DOHH2 (cell line): ENCODE results near the gene ADAM11.
"Not testable (repeated sequence)": the region's sequence is repeated elsewhere in the genome, so short reads cannot be mapped to it uniquely, and the experiment has no call there.

Experiments used
- H3F3A ChIP-seq: fragments of 200-600 bp; sonication (generic), shearing (Covaris generic); 2 replicates; pipeline ENCODE4 v1.6.0; 2016; ENCODE audit warnings: antibody characterized with exemption, mild to moderate bottlenecking; ENCODE audit not compliant: control insufficient read depth, insufficient read depth
- H3K27ac ChIP-seq: fragments of 200-600 bp; sonication (generic); 2 replicates; pipeline ENCODE4 v1.5.1; 2014; ENCODE audit warnings: low read depth, mild to moderate bottlenecking, low read length, moderate library complexity
- H3K27me3 ChIP-seq: fragments of 200-600 bp; sonication (generic); 2 replicates; pipeline ENCODE4 v1.6.1; 2014; ENCODE audit warnings: mild to moderate bottlenecking, low read length, mixed read lengths; ENCODE audit not compliant: control insufficient read depth
- H3K36me3 ChIP-seq: fragments of 200-600 bp; sonication (generic); 2 replicates; pipeline ENCODE4 v1.6.1; 2014; ENCODE audit warnings: mild to moderate bottlenecking, low read length, moderate library complexity, mixed read lengths; ENCODE audit not compliant: control insufficient read depth
- H3K4me1 ChIP-seq: fragments of 200-600 bp; sonication (generic); 2 replicates; pipeline ENCODE4 v1.6.1; 2014; ENCODE audit warnings: mild to moderate bottlenecking, low read length, mixed read lengths; ENCODE audit not compliant: control insufficient read depth
- H3K4me2 ChIP-seq: fragments of 200-600 bp; sonication (generic); 2 replicates; pipeline ENCODE4 v1.6.0; 2014; ENCODE audit warnings: mild to moderate bottlenecking, low read length, moderate library complexity
- H3K4me3 ChIP-seq: fragments of 200-600 bp; sonication (generic); 2 replicates; pipeline ENCODE4 v1.5.1; 2014; ENCODE audit warnings: mild to moderate bottlenecking, low read length, mixed read lengths
- H3K79me2 ChIP-seq: fragments of 200-600 bp; sonication (generic); 2 replicates; pipeline ENCODE4 v1.6.1; 2014; ENCODE audit warnings: mild to moderate bottlenecking, low read length, mixed read lengths; ENCODE audit not compliant: control insufficient read depth
- H3K9me2 ChIP-seq: fragments of 200-600 bp; sonication (generic); replicated peaks from 2 replicates; pipeline ENCODE4 v1.6.1; 2014; ENCODE audit warnings: mild to moderate bottlenecking, low read length, mixed read lengths; ENCODE audit not compliant: control insufficient read depth
- H3K9me3 ChIP-seq: fragments of 200-600 bp; sonication (generic); 2 replicates; pipeline ENCODE4 v1.6.1; 2014; ENCODE audit warnings: antibody characterized with exemption, low read length, mixed read lengths; ENCODE audit not compliant: control insufficient read depth, insufficient read depth
- H4K20me1 ChIP-seq: fragments of 200-600 bp; sonication (generic); 2 replicates; pipeline ENCODE4 v1.6.0; 2014; ENCODE audit warnings: low read depth, mild to moderate bottlenecking, antibody characterized with exemption, low read length, moderate library complexity; ENCODE audit not compliant: control insufficient read depth, insufficient read depth
- EZH2phosphoT487 ChIP-seq: fragments of 200-600 bp; sonication (generic); IDR thresholded peaks from 2 replicates; pipeline ENCODE4 v1.6.1; 2017; ENCODE audit warnings: borderline replicate concordance, mild to moderate bottlenecking, antibody characterized with exemption, low read length, moderate library complexity, mixed read lengths
- TF ChIP-seq, protein P1 (sequence below): fragments of 200-600 bp; sonication (generic); IDR thresholded peaks from one replicate; pipeline ENCODE4 v1.5.1; 2014; ENCODE audit warnings: antibody characterized with exemption, mild to moderate bottlenecking, low read depth, low read length; ENCODE audit not compliant: poor library complexity, severe bottlenecking

The ADAM11 gene

DNA sequence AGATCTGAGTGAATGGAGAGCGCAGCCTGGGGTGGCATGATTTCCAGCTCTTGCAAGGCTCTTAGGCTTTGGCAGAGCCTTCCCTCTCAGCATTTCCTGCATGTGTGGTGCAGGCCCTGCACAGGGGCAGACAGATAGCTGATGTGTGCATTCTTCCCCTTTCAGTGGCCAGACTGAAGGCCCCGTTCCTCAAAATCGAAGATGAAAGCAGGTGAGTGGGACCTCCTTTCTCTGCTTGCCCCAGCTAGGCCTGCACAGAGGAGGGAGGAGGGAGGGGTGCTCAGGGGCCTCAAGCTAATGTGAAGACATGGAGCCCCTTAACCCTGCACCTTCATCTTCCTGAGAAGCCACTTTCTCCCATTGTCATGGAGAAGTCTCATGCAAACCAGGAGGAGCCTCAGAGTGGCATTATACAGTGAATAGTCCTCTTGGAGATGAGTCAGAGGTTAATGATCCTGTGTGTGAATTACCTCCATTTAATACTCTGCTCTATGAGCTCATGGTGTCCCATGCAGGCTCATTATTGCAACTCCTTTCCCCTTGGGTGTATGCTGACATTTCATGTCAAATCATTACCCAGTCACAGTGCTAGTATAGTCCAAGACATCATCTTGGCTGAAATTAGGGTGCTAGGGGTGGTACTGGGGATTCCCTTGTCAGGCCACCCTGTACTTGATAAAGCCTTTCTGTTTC lies 20.4 kb upstream of the ADAM11 start:
- H3K4me3 ChIP-seq, result no peak overlapping the region
- H3K27ac ChIP-seq, result no peak overlapping the region
- H3K9me2 ChIP-seq, result no peaks in the 10 kb centered on the region
- H3K36me3 ChIP-seq, result peaks cover 27% of the 10 kb centered on the region
- H3K4me2 ChIP-seq, result no peak overlapping the region
- H3K27me3 ChIP-seq, result no peaks in the 10 kb centered on the region
- H4K20me1 ChIP-seq, result no peaks in the 10 kb centered on the region
- H3K79me2 ChIP-seq, result no peaks in the 10 kb centered on the region
- TF ChIP-seq EZH2phosphoT487, result no peak
- TF ChIP-seq, protein P1, sequence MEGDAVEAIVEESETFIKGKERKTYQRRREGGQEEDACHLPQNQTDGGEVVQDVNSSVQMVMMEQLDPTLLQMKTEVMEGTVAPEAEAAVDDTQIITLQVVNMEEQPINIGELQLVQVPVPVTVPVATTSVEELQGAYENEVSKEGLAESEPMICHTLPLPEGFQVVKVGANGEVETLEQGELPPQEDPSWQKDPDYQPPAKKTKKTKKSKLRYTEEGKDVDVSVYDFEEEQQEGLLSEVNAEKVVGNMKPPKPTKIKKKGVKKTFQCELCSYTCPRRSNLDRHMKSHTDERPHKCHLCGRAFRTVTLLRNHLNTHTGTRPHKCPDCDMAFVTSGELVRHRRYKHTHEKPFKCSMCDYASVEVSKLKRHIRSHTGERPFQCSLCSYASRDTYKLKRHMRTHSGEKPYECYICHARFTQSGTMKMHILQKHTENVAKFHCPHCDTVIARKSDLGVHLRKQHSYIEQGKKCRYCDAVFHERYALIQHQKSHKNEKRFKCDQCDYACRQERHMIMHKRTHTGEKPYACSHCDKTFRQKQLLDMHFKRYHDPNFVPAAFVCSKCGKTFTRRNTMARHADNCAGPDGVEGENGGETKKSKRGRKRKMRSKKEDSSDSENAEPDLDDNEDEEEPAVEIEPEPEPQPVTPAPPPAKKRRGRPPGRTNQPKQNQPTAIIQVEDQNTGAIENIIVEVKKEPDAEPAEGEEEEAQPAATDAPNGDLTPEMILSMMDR, result no peak
- H3F3A ChIP-seq, result no peaks in the 10 kb centered on the region
- no peaks in the 10 kb centered on the region for H3K4me1 ChIP-seq
- H3K9me3 ChIP-seq, result no peaks in the 10 kb centered on the region

DNA sequence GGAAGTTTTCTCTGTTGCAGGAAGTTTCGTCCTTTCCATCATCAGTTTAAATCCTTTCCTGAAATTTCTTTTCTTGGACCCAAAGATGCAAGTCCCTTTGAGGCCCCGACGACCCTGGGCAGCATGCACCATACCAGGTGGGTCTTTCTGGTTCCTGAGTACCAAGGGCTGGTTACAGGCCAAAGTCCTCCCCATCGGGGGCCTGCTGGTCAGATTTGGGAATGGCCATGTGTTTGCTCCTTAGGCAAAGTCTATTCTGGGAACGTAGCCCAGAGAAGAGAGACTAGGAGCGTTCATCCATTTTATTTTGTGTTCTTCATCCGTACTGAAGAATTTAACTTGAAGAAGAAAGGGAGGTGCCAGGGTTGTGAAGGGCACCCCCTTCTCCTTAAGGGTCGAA lies 17.5 kb upstream of the ADAM11 start:
- TF ChIP-seq EZH2phosphoT487, result no peak
- TF ChIP-seq, protein P1, result no peak
- Histone ChIP-seq H3K36me3 (peaks cover 15% of the 10 kb centered on the region), H3K27me3 (no peaks in the 10 kb centered on the region), H3K79me2 (no peaks in the 10 kb centered on the region), H3K27ac (no peak overlapping the region), H3K9me2 (no peaks in the 10 kb centered on the region), H4K20me1 (no peaks in the 10 kb centered on the region), H3F3A (no peaks in the 10 kb centered on the region), H3K9me3 (no peaks in the 10 kb centered on the region), H3K4me2 (no peak overlapping the region), H3K4me1 (no peaks in the 10 kb centered on the region), H3K4me3 (no peak overlapping the region)

DNA sequence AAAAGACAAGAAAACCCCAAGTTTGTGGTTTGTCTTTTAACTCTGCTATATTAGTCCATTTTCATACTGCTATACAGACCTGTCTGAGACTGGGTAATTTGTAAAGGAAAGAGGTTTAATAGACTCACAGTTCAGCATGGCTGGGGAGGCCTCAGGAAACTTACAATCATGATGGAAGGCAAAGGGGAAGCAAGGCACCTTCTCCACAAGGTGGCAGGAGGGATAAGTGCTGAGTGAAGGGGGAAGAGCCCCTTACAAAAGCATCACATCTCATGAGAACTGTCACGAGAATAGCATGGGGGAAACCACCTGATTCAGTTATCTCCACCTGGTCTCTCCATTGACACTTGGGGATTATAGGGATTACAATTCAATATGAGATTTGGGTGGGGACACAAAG lies 13.5 kb upstream of the ADAM11 start:
- no peaks in the 10 kb centered on the region for H3F3A ChIP-seq
- H3K79me2 ChIP-seq, result no peaks in the 10 kb centered on the region
- no peak overlapping the region for H3K4me2 ChIP-seq
- H3K9me3 ChIP-seq, result no peaks in the 10 kb centered on the region
- no peaks in the 10 kb centered on the region for H4K20me1 ChIP-seq
- H3K4me3 ChIP-seq, result no peak overlapping the region
- TF ChIP-seq, protein P1, result no peak
- TF ChIP-seq EZH2phosphoT487, result no peak
- H3K27ac ChIP-seq, result no peak overlapping the region
- no peaks in the 10 kb centered on the region for H3K4me1 ChIP-seq
- peaks cover 22% of the 10 kb centered on the region for H3K36me3 ChIP-seq
- H3K9me2 ChIP-seq, result no peaks in the 10 kb centered on the region
- no peaks in the 10 kb centered on the region for H3K27me3 ChIP-seq

DNA sequence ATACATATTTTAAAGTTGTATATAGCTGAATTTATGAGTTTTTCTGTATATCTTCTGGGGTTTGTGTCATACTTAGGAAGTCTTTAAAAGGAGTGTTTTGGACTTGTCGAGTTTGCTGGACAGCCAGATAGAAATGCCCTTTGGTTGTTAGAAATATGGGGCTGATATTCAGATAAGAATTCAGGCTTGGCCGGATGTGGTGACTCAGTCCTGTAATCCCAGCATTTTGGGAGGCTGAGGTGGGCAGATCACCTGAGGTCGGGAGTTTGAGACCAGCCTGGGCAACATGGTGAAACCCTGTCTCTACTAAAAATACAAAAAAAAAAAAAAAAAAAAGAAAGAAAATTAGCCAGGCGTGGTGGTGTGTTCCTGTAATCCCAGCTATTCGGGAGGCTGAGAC lies 13.1 kb upstream of the ADAM11 start:
- H3K9me3 ChIP-seq, result not testable (repeated sequence)

More for the DNA sequence above, 13.1 kb upstream of the ADAM11 start:
- H3K4me1 ChIP-seq, H4K20me1 ChIP-seq, H3K27ac ChIP-seq, H3K27me3 ChIP-seq, H3F3A ChIP-seq, H3K79me2 ChIP-seq, H3K4me2 ChIP-seq, H3K9me2 ChIP-seq, H3K4me3 ChIP-seq: not testable (repeated sequence)
- peaks cover 20% of the 10 kb centered on the region for H3K36me3 ChIP-seq
